Large intestine (tissue), 12 donors: ENCODE results near the gene POF1B. TPM values are rescaled to one million over a fixed set of nuclear protein-coding genes. Genes with fewer than 3 reads are reported as not detected.

ENCODE experiments used
- DNase-seq, 2 donors: peaks; one replicate each; pipeline versions ENCODE4 v3.0.0 to v3.0.0-alpha.2; 2013
- H3K27ac ChIP-seq: one replicate; pipeline ENCODE4 v1.5.1; 2013; ENCODE audit warnings: low read length
- H3K27me3 ChIP-seq: 2 replicates; pipeline ENCODE4 v1.6.1; 2013; ENCODE audit warnings: low read length; ENCODE audit not compliant: control insufficient read depth, insufficient read depth
- H3K36me3 ChIP-seq: 2 replicates; pipeline ENCODE4 v1.6.1; 2013; ENCODE audit warnings: low read length; ENCODE audit not compliant: control insufficient read depth, insufficient read depth
- H3K4me1 ChIP-seq: one replicate; pipeline ENCODE4 v1.6.1; 2013; ENCODE audit warnings: low read length; ENCODE audit not compliant: control insufficient read depth, insufficient read depth
- H3K4me3 ChIP-seq: one replicate; pipeline ENCODE4 v1.5.1; 2013; ENCODE audit warnings: low read length
- H3K9me3 ChIP-seq: one replicate; pipeline ENCODE4 v1.6.1; 2013; ENCODE audit warnings: mild to moderate bottlenecking, low read depth, low read length, moderate library complexity; ENCODE audit not compliant: control insufficient read depth
- WGBS: methylation state at CpG from one replicate; pipeline ENCODE4 v1.1.5; 2013; ENCODE audit warnings: low lambda C conversion rate; ENCODE audit not compliant: insufficient coverage; 5-methylcytosine and 5-hydroxymethylcytosine counted together
- long read RNA-seq, 11 donors: transcript quantifications; one replicate each; lab custom pipeline, GENCODE V29; 2026
- polyA plus RNA-seq: library from polyadenylated mRNA; unstranded; fragments of 120-200 nt; gene quantifications from one replicate; pipeline ENCODE4 v1.2.1, GENCODE V29; 2013

POF1B gene, protein sequence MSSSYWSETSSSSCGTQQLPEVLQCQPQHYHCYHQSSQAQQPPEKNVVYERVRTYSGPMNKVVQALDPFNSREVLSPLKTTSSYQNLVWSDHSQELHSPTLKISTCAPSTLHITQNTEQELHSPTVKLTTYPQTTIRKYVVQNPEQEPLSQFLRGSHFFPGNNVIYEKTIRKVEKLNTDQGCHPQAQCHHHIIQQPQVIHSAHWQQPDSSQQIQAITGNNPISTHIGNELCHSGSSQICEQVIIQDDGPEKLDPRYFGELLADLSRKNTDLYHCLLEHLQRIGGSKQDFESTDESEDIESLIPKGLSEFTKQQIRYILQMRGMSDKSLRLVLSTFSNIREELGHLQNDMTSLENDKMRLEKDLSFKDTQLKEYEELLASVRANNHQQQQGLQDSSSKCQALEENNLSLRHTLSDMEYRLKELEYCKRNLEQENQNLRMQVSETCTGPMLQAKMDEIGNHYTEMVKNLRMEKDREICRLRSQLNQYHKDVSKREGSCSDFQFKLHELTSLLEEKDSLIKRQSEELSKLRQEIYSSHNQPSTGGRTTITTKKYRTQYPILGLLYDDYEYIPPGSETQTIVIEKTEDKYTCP
- polyA plus RNA-seq: 47.5 TPM
- long read RNA-seq, donor 1: 0 reads
- long read RNA-seq, donor 2, partial matches to known transcripts: 0 of 3 reads
- long read RNA-seq, donor 2, other reads (novel, unspliced or antisense): 0 of 3 reads
- long read RNA-seq, donor 3, transcript POF1B-201 (17 exons, 3,941 nt): major isoform, 5 of 5 reads
- long read RNA-seq, donor 3, partial matches to known transcripts: 0 of 5 reads
- long read RNA-seq, donor 3, other reads (novel, unspliced or antisense): 0 of 5 reads
- long read RNA-seq, donor 4, partial matches to known transcripts: 0 of 4 reads
- long read RNA-seq, donor 4, other reads (novel, unspliced or antisense): 0 of 4 reads
- long read RNA-seq, donor 5: 0 reads
- long read RNA-seq, donor 6, partial matches to known transcripts: 0 of 1 reads
- long read RNA-seq, donor 6, other reads (novel, unspliced or antisense): 0 of 1 reads
- long read RNA-seq, donor 7, partial matches to known transcripts: 0 of 1 reads
- long read RNA-seq, donor 7, other reads (novel, unspliced or antisense): 0 of 1 reads
- long read RNA-seq, donor 8, partial matches to known transcripts: 0 of 2 reads
- long read RNA-seq, donor 8, other reads (novel, unspliced or antisense): 0 of 2 reads
- long read RNA-seq, donor 9, partial matches to known transcripts: 0 of 5 reads
- long read RNA-seq, donor 9, other reads (novel, unspliced or antisense): 0 of 5 reads
- long read RNA-seq, donor 10, transcript POF1B-201 (17 exons, 3,941 nt): major isoform, 6 of 6 reads
- long read RNA-seq, donor 10, partial matches to known transcripts: 0 of 6 reads
- long read RNA-seq, donor 10, other reads (novel, unspliced or antisense): 0 of 6 reads
- long read RNA-seq, donor 11, partial matches to known transcripts: 0 of 2 reads
- long read RNA-seq, donor 11, other reads (novel, unspliced or antisense): 0 of 2 reads

DNA sequence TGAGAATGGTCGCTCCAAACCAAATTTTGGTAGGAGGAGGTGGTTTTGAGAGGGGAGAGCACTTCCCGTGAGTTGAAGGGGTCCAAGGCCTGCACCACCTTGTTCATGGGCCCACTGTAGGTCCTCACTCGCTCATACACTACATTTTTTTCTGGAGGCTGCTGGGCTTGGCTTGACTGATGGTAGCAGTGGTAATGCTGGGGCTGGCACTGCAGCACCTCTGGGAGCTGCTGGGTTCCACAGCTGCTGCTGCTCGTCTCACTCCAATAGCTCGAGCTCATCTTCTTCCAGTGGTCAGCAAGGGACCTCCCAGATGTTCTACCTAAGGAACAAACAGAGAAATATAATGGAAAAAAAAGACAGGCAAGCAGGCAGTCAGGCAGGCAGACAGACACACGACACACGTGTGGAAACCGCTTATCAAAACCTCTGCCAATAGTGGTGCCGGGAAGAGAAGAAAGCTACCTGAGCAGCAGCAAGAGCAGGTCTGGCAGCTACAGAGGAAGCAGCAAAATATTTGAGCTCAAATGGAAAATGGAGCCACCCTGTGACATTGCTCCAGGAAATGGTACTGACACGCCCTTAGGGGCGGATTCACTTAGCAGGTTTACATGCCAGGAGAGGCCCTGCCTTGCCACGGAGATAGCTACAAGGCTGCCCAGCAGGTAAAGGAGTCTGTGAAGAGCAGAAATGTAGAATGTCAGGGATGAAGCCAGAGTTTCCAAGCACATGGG lies at the start of gene POF1B:
Gene POF1B, minus strand, starts transcription at position 492 of the 734 bp plus-strand sequence. Its CDS starts 211 bp downstream, at position 281.
- no peaks in the 10 kb centered on the region for H3K36me3 ChIP-seq
- H3K27me3 ChIP-seq: no peaks in the 10 kb centered on the region
- WGBS: no CpG with 5 or more reads among the region's 12 CpGs
- H3K9me3 ChIP-seq: no peaks in the 10 kb centered on the region
- peak; percentile 74 to 87 for DNase-seq
- H3K4me1 ChIP-seq: no peaks in the 10 kb centered on the region
- peak within 1 kb of the TSS; percentile 95 for H3K27ac ChIP-seq
- peak within 1 kb of the TSS; percentile 69 for H3K4me3 ChIP-seq

DNA sequence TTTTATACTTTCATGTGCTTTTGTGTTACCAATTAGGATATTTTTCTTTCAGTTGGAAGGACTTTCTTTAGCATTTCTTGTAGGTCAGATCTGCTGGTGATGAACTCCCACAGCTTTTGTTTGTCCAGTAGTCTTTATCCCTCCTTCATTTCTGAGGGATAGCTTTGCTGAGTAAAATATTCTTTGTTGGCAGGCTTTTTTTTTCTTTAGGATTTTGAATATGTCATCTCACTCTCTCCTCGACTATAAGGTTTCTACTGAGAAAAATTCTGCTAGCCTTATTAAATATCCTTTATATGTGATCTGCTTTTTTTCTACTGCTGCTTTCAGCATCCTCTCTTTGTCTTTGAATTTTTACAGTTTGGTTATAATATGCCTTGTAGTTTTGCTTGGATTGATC lies 49.6 kb upstream of the POF1B start:
- no peaks in the 10 kb centered on the region for H3K4me1 ChIP-seq
- no peak overlapping the region for H3K27ac ChIP-seq
- no peaks in the 10 kb centered on the region for H3K9me3 ChIP-seq
- no peaks in the 10 kb centered on the region for H3K27me3 ChIP-seq
- no peaks in the 10 kb centered on the region for H3K36me3 ChIP-seq
- 100% methylated on average over 1 of the region's 1 CpG for WGBS
- no peak for DNase-seq
- no peak overlapping the region for H3K4me3 ChIP-seq

DNA sequence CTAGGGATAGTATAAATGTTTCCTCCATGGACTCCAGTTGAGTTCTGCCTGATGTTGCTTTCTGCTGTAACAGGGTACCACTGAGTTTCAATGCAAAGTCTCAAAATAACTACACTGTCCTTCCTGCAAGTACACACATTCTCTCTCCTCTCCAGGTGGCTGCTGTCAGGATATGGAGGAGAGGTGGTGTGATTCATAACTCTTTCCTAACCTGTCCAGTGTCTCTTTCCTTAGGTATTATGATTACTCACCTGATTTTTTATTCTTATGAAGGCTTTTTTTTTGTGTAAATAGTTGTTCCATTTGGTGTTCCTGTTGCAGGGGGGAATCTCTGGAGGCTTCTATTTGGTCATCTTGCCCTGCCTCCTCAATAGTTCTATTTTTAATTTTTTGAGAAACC lies 39.8 kb upstream of the POF1B start:
- Histone ChIP-seq H3K4me1 (no peaks in the 10 kb centered on the region), H3K4me3 (no peak overlapping the region), H3K27ac (no peak overlapping the region), H3K9me3 (no peaks in the 10 kb centered on the region), H3K27me3 (no peaks in the 10 kb centered on the region), H3K36me3 (no peaks in the 10 kb centered on the region)
- no peak for DNase-seq

DNA sequence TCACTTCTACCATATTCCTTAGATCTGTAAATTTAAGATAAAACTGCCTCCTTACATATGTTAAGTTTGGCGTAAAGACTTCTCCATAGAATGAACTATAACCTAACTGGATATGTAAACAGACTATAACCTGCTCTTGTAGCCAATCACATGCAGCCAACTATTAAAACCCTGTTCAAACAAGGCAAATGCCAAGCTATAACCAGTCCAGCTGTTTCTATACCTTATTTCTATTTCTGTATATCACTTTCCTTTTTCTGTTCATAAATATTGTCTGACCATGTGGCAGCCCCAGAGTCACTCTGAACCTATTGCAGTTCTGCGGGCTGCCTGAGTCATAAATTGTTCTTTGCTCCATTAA lies 12.4 kb upstream of the POF1B start:
- Histone ChIP-seq H3K4me3 (no peak overlapping the region), H3K9me3 (no peaks in the 10 kb centered on the region), H3K4me1 (no peaks in the 10 kb centered on the region), H3K36me3 (no peaks in the 10 kb centered on the region), H3K27me3 (no peaks in the 10 kb centered on the region), H3K27ac (peak overlapping the region; percentile 23)
- DNase-seq: peak in 1 of 2 donors; percentile 8
- WGBS: 100% methylated on average over 1 of the region's 2 CpGs

DNA sequence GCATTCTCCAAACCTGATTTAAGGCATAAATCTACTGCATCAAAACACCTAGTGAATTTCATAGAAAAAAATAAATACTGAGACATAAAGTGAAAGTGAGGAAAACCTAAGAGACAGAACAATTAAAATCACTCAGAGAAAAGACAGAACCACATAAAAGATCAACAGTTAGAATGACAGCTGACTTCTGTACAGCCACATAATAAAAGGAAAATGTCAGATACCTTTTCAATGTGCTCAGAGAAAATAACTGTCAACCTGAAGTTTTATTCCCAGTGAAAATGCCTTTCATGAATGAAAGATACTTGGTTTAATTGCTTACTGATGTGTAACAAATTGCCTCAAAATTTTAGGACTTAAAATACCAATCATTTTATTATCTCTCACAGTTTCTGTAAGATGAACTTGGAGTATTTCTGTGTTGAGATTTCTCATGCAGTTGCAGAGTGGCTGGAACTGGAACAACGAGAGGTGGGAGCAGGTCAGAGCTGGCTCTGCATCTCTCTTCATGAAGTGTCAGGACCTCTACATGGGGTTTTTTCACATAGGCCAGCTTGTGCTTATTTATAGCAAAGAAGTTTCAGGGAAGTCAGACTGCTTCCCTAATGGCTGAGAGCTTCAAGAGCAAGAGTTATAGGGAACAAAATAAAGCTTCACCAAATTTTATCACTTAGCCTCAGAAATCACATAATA lies 11.9 kb upstream of the POF1B start:
- Histone ChIP-seq H3K4me1 (no peaks in the 10 kb centered on the region), H3K36me3 (no peaks in the 10 kb centered on the region), H3K9me3 (no peaks in the 10 kb centered on the region), H3K27me3 (no peaks in the 10 kb centered on the region), H3K27ac (peak overlapping the region; percentile 23), H3K4me3 (no peak overlapping the region)
- WGBS: no CpG with 5 or more reads among the region's 1 CpG
- no peak for DNase-seq

DNA sequence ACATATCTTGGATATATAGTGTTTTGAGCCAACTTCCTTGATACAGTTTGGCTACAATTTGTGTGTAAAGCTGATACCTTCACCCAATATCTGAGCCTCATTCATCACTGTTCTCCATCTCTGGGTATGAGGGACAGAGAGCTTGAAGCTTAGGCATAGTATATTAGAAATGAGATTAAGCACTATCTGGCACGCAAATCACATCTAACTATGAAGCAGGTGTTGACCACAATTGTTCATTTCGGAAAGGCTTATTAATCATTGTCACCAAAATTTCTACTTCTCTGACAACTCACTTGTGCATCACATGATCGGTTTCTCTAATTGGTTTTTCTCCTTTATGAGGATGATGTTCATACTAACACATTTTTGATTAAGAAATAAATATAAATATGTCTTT lies 2.1 kb upstream of the POF1B start:
- DNase-seq: no peak
- Histone ChIP-seq H3K27me3 (no peaks in the 10 kb centered on the region), H3K4me1 (no peaks in the 10 kb centered on the region), H3K36me3 (no peaks in the 10 kb centered on the region), H3K4me3 (no peak overlapping the region), H3K27ac (no peak overlapping the region), H3K9me3 (no peaks in the 10 kb centered on the region)
- WGBS: no CpG with 5 or more reads among the region's 3 CpGs

DNA sequence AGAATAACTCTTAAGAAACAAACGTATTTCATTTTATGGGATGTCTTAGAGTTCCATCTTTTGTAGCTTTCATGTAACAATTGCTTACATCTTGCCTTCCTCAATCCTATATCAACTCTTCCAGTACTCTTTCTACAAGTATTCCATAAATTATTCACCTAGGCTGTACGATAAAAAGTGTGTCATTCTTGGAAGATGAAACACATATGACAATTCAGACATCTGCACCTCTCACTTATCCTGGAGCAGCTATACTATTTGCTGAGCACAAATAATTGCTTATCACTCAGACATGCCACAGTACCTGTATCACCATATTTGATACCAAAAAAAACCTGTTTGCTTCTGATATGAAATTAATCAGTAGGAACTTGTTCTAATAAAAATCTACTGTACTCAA lies 1.0 kb downstream of the POF1B start:
- H3K27me3 ChIP-seq: no peaks in the 10 kb centered on the region
- H3K4me3 ChIP-seq: peak overlapping the region; percentile 69
- no CpG with 5 or more reads among the region's 2 CpGs for WGBS
- H3K36me3 ChIP-seq: peaks cover 3% of the 10 kb centered on the region
- H3K27ac ChIP-seq: peak overlapping the region; percentile 95
- no peaks in the 10 kb centered on the region for H3K4me1 ChIP-seq
- DNase-seq: peak; percentile 2 to 51
- H3K9me3 ChIP-seq: no peaks in the 10 kb centered on the region

DNA sequence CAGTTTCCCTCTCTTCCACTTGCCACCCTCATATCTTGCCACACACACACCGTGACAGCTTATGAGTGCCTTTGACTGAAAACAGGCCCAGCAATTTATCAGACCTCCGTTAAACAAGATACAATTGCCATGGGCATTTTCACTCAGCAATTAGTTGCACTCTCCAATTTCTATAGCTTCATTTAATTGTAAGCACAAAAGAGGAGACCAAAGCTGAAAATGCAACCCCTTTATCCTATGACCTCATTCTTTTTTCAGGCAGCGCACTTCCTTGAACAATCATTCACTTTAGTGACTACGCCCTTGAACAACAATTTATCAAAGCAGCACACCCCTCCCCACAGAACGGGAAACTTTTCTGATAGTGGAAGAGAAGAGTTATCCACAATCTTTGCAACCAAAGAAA lies 4.1 kb downstream of the POF1B start:
- H3K27ac ChIP-seq: peak overlapping the region; percentile 95

DNA sequence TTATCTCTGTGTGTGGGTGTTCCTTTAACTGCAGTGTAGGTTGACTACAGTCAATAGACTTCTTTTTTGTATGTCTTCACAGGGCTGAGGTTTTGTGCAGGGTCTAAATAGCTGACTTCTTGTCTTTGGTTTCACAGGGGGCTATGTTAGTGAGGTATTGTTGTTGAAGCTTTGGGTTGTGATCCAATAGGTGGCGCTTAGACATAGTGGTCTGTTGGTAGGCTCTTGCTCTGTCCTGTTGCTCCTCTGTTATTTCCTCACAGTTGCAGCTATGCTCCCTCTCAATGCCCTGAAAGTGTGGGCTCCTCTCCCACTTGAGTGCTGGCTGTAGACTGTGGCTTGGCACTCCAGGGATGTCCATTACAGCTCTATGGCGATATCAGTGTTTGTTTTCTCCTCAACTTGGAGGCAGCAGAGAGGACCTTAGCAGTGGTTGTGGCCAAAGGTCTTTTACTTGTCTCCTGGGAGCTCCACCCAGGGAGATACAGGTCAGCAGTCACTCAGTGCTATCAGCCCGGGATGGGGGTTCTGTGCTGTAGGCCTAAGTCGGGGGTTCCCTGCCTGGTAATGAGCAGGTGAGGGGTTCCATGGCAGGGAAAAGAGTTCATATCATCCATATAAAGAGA lies 14.0 kb downstream of the POF1B start:
- Histone ChIP-seq H3K9me3 (peaks cover 2% of the 10 kb centered on the region), H3K36me3 (peaks cover 15% of the 10 kb centered on the region), H3K27me3 (no peaks in the 10 kb centered on the region), H3K4me1 (no peaks in the 10 kb centered on the region), H3K27ac (no peak overlapping the region), H3K4me3 (no peak overlapping the region)
- no CpG with 5 or more reads among the region's 4 CpGs for WGBS
- peak in 1 of 2 donors; percentile 2 for DNase-seq

More for the DNA sequence above, 4.1 kb downstream of the POF1B start:
- H3K36me3 ChIP-seq: peaks cover 3% of the 10 kb centered on the region
- no peaks in the 10 kb centered on the region for H3K4me1 ChIP-seq
- WGBS: no CpG with 5 or more reads among the region's 5 CpGs
- H3K27me3 ChIP-seq: no peaks in the 10 kb centered on the region
- peak overlapping the region; percentile 69 for H3K4me3 ChIP-seq
- peak; percentile 68 to 82 for DNase-seq
- H3K9me3 ChIP-seq: no peaks in the 10 kb centered on the region
